Activated naive CD8-positive, alpha-beta T cell treated with anti-CD3 and anti-CD28 coated beads, Interleukin-2, amount 10 ng/mL, durations not matched to agents 7 days and 5 days (primary cell): ENCODE data around the gene MCF2L. TPM values are rescaled to one million over a fixed set of nuclear protein-coding genes. Genes with fewer than 3 reads are reported as not detected.

ENCODE experiments used
- ATAC-seq: fragments of 150-1000 bp; cut with Tn5 transposase; one replicate; pipeline ENCODE4 v1.10.0; 2021; ENCODE audit warnings: low read depth, moderate library complexity
- POLR2A ChIA-PET: fragments of 350-600 bp; sonication (Branson Sonifier 250); formaldehyde crosslinking; loops from one replicate; lab custom pipeline; 2021; ENCODE audit warnings: antibody characterized with exemption; lab: Charles Lee
- DNase-seq: peaks from one replicate; pipeline ENCODE4 v3.0.0; 2021
- H3K27ac Mint-ChIP-seq: one replicate; pipeline ENCODE4 v1.8.0; 2022; ENCODE audit warnings: mild to moderate bottlenecking, mixed read lengths
- H3K27me3 Mint-ChIP-seq: one replicate; pipeline ENCODE4 v1.8.0; 2022; ENCODE audit warnings: mild to moderate bottlenecking, moderate library complexity, mixed read lengths
- H3K36me3 Mint-ChIP-seq: one replicate; pipeline ENCODE4 v1.8.0; 2021; ENCODE audit warnings: mild to moderate bottlenecking, mixed read lengths
- H3K4me1 Mint-ChIP-seq: one replicate; pipeline ENCODE4 v1.8.0; 2021; ENCODE audit warnings: mixed read lengths
- H3K4me3 Mint-ChIP-seq: one replicate; pipeline ENCODE4 v1.8.0; 2022; ENCODE audit warnings: mild to moderate bottlenecking, moderate library complexity, mixed read lengths
- H3K9me3 Mint-ChIP-seq: one replicate; pipeline ENCODE4 v1.8.0; 2021; ENCODE audit warnings: mixed read lengths
- total RNA-seq, 2 experiments: library from RNA; stranded (reverse); gene quantifications; one replicate each; pipeline ENCODE4 v1.2.3, GENCODE V29; 2021

Gene MCF2L
- total RNA-seq, 2 experiments from 2014 or later, result 9.3 to 11.5 TPM

DNA sequence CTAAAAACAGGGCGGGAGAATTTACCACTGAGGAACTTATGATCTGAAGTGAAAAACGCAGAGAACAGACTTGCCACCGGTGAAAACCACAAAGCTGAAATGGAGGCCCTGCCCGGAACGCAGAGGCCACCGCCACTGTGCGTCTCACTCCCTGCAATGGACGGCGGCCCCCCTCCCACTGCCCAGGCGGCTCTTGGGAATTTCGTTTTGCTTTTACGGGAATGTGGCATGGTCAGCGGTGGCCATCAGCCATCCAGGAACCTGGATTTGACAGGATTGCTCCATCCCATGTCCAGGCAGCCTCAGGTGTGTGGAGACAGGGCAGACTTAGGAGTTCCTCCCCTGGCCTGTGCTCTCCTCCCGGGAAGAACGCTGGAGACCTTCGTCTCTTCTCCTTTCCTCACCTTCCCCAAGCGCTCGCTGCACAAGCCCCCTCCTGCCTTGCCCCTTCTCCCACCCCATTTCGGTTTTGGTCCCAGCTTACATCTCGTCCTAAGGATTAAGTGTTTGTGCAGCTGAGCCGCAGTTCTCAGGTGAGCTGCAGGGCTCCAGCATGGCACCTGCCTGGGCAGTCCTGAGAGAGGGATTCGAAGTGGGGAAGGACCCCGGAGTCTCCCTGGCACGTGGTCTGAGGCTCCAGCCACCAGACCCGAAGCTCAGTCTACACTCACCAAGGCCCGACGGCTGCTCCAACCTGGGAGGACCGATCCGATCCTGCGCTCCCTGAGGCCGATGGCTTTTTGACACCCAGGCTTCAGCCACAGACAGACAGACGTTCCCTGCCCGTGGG is 49.9 kb downstream of the MCF2L start:
- ATAC-seq (no peak), DNase-seq (no peak)
- H3K4me3 Mint-ChIP-seq, result no peak overlapping the region
- H3K36me3 Mint-ChIP-seq, result no peaks in the 10 kb centered on the region
- no peak overlapping the region for H3K27ac Mint-ChIP-seq
- H3K4me1 Mint-ChIP-seq, result peaks cover 7% of the 10 kb centered on the region
- peaks cover 3% of the 10 kb centered on the region for H3K9me3 Mint-ChIP-seq
- POLR2A ChIA-PET, result no interaction called here
- H3K27me3 Mint-ChIP-seq, result no peaks in the 10 kb centered on the region

DNA sequence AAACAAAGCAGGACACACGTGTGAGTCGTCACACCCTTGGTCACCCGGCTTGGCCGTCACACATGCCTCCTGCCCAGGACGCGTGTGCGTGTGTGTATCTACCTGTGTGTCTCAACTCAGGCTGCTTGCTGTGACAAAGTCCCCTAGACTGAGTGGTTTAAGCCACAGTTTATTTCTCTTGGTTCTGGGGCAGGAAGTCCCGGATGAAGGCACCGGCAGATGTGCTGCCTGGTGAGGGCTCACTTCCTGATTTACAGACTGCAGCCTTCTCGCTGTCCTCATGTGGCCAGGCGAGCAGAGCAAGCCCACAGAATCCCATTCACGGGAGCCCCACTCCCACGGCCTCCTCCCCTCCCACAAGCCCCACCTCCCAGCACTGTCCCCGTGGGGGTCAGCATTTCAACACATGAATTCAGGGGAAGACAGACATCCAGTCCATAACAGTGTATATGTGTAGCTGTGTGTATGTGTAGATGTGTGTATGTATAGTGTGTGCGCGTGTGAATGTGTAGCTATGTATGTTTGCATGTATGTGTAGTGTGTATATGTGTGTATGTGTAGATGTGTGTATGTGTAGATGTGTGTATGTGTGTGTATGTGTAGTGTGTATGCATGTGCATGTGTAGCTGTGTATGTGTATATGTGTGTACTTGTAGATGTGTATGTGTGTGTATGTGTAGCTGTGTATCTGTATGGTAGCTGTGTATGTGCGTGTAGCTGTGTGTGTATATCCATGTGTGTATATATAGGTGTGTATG is 51.5 kb downstream of the MCF2L start:
- Mint-ChIP-seq H3K9me3 (peaks cover 3% of the 10 kb centered on the region), H3K27ac (peak overlapping the region; percentile 19), H3K4me3 (no peak overlapping the region), H3K36me3 (no peaks in the 10 kb centered on the region), H3K27me3 (no peaks in the 10 kb centered on the region), H3K4me1 (peaks cover 7% of the 10 kb centered on the region)
- ATAC-seq (peak; percentile 60), DNase-seq (no peak)
- POLR2A ChIA-PET, result no interaction called here

DNA sequence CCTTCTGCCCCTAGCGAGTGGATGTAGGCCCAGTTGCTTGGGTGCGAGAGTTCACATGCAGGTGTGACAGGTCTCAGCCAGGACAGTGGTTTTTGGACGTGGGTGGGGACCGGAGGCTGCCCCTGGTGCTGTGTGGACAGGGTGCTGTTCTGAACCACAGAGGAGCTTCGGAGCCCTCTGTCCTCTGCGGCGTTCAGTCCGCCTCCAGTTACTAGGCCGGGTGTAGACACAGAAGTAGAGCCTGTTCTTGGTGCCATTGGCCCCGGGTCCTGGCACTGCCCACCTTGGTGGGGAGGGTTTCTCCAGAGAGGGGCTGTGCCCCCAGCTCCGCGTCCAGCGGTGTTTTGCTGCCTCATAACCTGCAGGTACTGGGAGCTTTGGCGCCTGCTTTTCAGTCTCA is 52.4 kb downstream of the MCF2L start:
- POLR2A ChIA-PET, result no interaction called here
- peaks cover 3% of the 10 kb centered on the region for H3K9me3 Mint-ChIP-seq
- H3K27ac Mint-ChIP-seq, result no peak overlapping the region
- no peaks in the 10 kb centered on the region for H3K27me3 Mint-ChIP-seq
- no peaks in the 10 kb centered on the region for H3K36me3 Mint-ChIP-seq
- no peak overlapping the region for H3K4me3 Mint-ChIP-seq
- DNase-seq (no peak), ATAC-seq (no peak)
- peaks cover 7% of the 10 kb centered on the region for H3K4me1 Mint-ChIP-seq

DNA sequence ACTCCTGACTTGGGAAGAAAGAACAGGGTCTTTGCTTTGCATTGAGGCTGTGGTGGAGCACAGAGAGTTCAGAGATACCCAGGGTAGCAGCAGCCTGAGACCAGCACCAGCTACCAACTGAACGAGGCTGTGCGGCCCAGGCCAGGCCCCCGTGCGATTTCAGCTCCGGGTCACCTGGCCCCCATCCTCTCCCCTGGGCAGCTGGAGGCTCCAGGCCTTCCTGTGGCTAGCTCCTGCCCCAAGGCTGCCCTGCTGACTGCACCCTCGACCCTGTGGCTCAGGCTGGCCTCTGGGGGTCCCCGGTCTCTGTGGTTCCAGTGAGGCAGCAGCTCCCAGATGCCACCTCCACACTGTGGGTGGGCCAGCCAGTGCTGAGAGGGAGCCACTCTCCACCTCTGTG is 52.8 kb downstream of the MCF2L start:
- ATAC-seq, result no peak
- DNase-seq, result no peak
- no peaks in the 10 kb centered on the region for H3K27me3 Mint-ChIP-seq

GRCh38 chr13:113022391-113022744 is 53.4 kb downstream of the MCF2L start:
- peaks cover 7% of the 10 kb centered on the region for H3K4me1 Mint-ChIP-seq
- no peak overlapping the region for H3K27ac Mint-ChIP-seq
- POLR2A ChIA-PET, result no interaction called here
- H3K27me3 Mint-ChIP-seq, result no peaks in the 10 kb centered on the region
- peaks cover 3% of the 10 kb centered on the region for H3K9me3 Mint-ChIP-seq
- DNase-seq (no peak), ATAC-seq (no peak)
- no peak overlapping the region for H3K4me3 Mint-ChIP-seq
- no peaks in the 10 kb centered on the region for H3K36me3 Mint-ChIP-seq

More for the DNA sequence above, 52.8 kb downstream of the MCF2L start:
- H3K27ac Mint-ChIP-seq, result no peak overlapping the region
- peaks cover 7% of the 10 kb centered on the region for H3K4me1 Mint-ChIP-seq
- no peak overlapping the region for H3K4me3 Mint-ChIP-seq
- H3K36me3 Mint-ChIP-seq, result no peaks in the 10 kb centered on the region
- peaks cover 3% of the 10 kb centered on the region for H3K9me3 Mint-ChIP-seq
- POLR2A ChIA-PET, result no interaction called here

- H3K27ac Mint-ChIP-seq, result no peak overlapping the region
- peaks cover 7% of the 10 kb centered on the region for H3K4me1 Mint-ChIP-seq
- H3K36me3 Mint-ChIP-seq, result no peaks in the 10 kb centered on the region
- H3K4me3 Mint-ChIP-seq, result no peak overlapping the region
- no peaks in the 10 kb centered on the region for H3K27me3 Mint-ChIP-seq
- POLR2A ChIA-PET, result no interaction called here
- H3K9me3 Mint-ChIP-seq, result peaks cover 3% of the 10 kb centered on the region
- ATAC-seq (no peak), DNase-seq (no peak)
Measured at GRCh38 chr13:113022745-113023574, 53.9 kb downstream of the MCF2L start.

DNA sequence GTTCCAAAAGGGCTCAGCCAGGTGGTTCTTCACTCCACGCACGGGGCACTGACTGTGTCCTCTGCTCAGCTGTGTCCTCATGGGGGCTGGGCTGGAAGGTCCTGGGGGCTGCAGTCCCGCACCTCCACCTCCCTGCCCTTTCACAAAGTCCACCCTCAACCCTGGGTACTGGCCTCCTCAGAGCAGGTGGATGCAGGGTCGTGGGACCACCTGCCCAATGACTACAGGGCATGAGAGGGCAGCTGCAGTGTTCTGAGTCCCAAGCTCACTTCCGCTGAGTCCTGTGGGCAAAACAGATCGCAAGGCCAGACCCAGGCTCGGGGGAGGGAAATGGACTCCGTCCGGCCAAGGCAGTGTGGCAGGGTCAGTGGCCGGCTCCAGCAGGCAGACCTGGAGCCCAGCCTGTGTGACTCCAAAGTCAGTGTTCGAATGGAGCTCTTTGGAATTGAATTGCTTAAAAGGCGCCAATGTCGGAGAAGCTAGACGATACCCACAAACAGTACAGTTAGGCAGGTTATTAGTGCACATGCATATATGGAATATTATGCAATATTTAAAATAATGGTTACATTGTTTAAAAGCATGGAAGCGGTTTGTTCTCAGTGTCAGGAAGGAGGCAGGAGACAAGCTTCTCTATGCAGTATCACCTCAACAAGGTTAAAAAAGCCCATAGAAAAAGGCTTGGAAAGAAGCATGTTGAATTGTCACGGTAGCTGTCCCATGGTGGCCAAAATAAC is 54.8 kb downstream of the MCF2L start:
- no peak for ATAC-seq
- Mint-ChIP-seq H3K4me3 (no peak overlapping the region), H3K27me3 (no peaks in the 10 kb centered on the region), H3K36me3 (no peaks in the 10 kb centered on the region), H3K27ac (no peak overlapping the region), H3K9me3 (peaks cover 3% of the 10 kb centered on the region), H3K4me1 (peaks cover 7% of the 10 kb centered on the region)
- POLR2A ChIA-PET, result no interaction called here
- no peak for DNase-seq

- no peak overlapping the region for H3K27ac Mint-ChIP-seq
- ATAC-seq (no peak), DNase-seq (no peak)
- peaks cover 7% of the 10 kb centered on the region for H3K4me1 Mint-ChIP-seq
- H3K4me3 Mint-ChIP-seq, result no peak overlapping the region
- peaks cover 3% of the 10 kb centered on the region for H3K9me3 Mint-ChIP-seq
- POLR2A ChIA-PET, result no interaction called here
- H3K36me3 Mint-ChIP-seq, result no peaks in the 10 kb centered on the region
- no peaks in the 10 kb centered on the region for H3K27me3 Mint-ChIP-seq
Measured at GRCh38 chr13:113024466-113024865, 55.5 kb downstream of the MCF2L start.

DNA sequence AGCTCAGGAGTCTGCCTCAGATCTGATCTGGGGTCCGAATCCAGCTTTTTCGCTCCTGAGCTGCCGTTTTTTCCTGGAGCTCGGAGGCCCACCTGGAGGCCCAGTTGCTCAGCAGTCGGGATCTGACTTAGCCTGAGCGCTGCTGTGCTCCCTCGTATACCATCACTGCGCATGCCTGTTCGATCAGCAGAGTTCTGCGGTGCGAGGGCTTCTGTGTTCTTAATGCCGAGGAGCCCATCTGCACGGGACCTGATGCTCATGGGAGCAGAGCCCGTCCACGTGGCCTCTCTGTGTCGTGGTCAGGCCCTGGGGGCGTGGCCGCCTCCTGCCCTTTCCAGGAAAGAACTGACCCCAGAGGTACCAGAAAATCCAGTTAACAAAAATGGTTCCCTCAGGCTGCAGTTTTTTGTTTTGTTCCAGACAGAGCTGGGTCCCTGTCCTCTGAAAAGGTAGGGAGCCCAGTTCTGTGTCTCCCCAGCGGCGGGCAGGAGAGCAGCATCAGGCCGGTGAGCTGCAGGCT is 57.4 kb downstream of the MCF2L start:
- Mint-ChIP-seq H3K9me3 (no peaks in the 10 kb centered on the region), H3K4me3 (no peak overlapping the region), H3K4me1 (no peaks in the 10 kb centered on the region), H3K36me3 (no peaks in the 10 kb centered on the region), H3K27ac (no peak overlapping the region), H3K27me3 (no peaks in the 10 kb centered on the region)
- POLR2A ChIA-PET, result no interaction called here
- ATAC-seq (no peak), DNase-seq (no peak)

DNA sequence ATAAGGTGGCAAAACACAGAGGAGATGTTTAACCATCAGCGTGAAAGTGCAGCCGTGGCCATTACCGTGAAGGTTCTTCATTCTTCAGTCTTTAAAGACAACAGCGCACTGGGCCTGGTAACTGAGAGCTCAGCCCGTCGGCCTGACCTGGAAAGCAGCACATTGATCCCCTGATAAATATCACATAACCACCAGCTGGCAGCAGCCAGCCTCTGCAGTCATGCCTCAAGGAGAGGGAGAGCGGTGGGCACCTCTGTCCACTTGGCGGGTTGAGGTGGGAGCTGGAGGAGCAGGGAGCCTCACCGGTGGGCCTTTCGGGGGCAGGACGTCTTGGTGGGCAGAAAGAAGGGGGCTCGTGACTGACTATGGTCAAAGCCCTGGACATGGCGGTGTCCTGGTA is 58.1 kb downstream of the MCF2L start:
- Mint-ChIP-seq H3K9me3 (no peaks in the 10 kb centered on the region), H3K36me3 (no peaks in the 10 kb centered on the region), H3K4me1 (no peaks in the 10 kb centered on the region), H3K27ac (no peak overlapping the region), H3K4me3 (no peak overlapping the region), H3K27me3 (no peaks in the 10 kb centered on the region)
- DNase-seq (no peak), ATAC-seq (no peak)
- POLR2A ChIA-PET, result no interaction called here

GRCh38 chr13:113027566-113027965 is 58.6 kb downstream of the MCF2L start:
- H3K27me3 Mint-ChIP-seq, result no peaks in the 10 kb centered on the region

DNA sequence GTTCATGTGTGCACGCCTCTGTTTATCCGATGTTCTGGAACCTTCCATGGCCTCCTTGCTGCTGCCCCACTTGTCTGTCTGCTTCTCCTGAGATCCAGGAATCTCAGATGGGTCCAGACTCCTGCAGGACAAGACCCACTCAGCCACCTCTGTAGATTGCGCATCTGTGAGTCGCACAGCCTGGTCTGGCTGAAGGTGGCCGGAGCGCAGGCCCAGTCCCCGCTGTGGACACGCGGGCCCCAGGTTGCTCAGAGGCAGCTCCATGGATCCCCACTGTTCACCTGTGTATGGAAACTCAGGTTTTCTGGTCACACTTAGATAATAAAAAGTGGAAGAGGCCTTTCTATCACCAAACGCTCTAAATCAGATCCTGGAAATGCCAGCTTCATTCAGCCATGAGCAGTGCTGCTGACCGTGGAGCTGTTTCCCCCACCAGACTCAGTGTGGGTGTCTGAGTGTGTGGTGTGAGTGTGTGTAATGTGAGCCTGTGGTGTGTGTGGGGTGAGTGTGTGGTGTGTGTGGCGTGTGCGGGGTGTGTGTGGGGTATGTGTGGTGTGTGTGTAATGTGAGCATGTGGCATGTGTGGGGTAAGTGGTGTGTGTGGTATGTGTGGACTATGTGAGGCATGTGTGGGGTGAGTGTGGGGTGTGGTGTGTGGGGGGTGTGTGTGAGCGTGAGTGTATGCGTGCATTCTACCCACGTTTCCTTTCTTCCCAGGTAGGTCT is 59.5 kb downstream of the MCF2L start:
- Mint-ChIP-seq H3K9me3 (no peaks in the 10 kb centered on the region), H3K27me3 (no peaks in the 10 kb centered on the region), H3K36me3 (no peaks in the 10 kb centered on the region), H3K4me1 (no peaks in the 10 kb centered on the region), H3K27ac (no peak overlapping the region), H3K4me3 (no peak overlapping the region)
- ATAC-seq (no peak), DNase-seq (no peak)
- POLR2A ChIA-PET, result no interaction called here

More at GRCh38 chr13:113027566-113027965, 58.6 kb downstream of the MCF2L start:
- no peaks in the 10 kb centered on the region for H3K36me3 Mint-ChIP-seq
- no peak overlapping the region for H3K27ac Mint-ChIP-seq
- ATAC-seq (no peak), DNase-seq (no peak)
- no peaks in the 10 kb centered on the region for H3K9me3 Mint-ChIP-seq
- POLR2A ChIA-PET, result no interaction called here
- no peak overlapping the region for H3K4me3 Mint-ChIP-seq
- H3K4me1 Mint-ChIP-seq, result no peaks in the 10 kb centered on the region
